Endothelial cell of umbilical vein (primary cell): Measurements from ENCODE around the gene STX12. TPM values are rescaled to one million over a fixed set of nuclear protein-coding genes. Genes with fewer than 3 reads are reported as not detected.

ENCODE experiments used
- BruUV-seq: library from RNA; stranded (reverse); fragments of 400-500 nt; replicated peaks from 2 replicates; lab custom pipeline; 2021; lab: Mats Ljungman, UMichigan
- CTCF ChIA-PET: fragments of 300-600, 350-600 bp; sonication (Branson Sonifier 250); formaldehyde crosslinking; loops from one replicate; lab custom pipeline; 2021; ENCODE audit warnings: antibody characterized with exemption, inconsistent platforms; lab: Charles Lee
- POLR2A ChIA-PET: fragments of 300-600, 350-600 bp; sonication (Branson Sonifier 250); formaldehyde crosslinking; loops from one replicate; lab custom pipeline; 2021; ENCODE audit warnings: antibody characterized with exemption, inconsistent platforms; lab: Charles Lee
- DNase-seq: peaks from one replicate; pipeline ENCODE4 v3.0.0-alpha.2; 2011; ENCODE audit warnings: low read depth, low spot score
- FAIRE-seq: peaks from 2 replicates; lab custom pipeline; 2011; peaks lifted over from hg19 to GRCh38; lab: Jason Lieb, UNC
- H2AFZ ChIP-seq: 2 replicates; pipeline ENCODE4 v1.6.0; 2012; ENCODE audit warnings: low read depth, low read length, control low read depth, inconsistent platforms
- H3K27ac ChIP-seq: 2 replicates; pipeline ENCODE4 v1.5.1; 2011; ENCODE audit warnings: low read depth, mild to moderate bottlenecking, control low read depth, low read length, moderate library complexity; ENCODE audit not compliant: insufficient read depth
- H3K27me3 ChIP-seq, 2 experiments: 2 replicates each; pipeline versions ENCODE4 v1.6.0 to v1.6.1; 2011; ENCODE audit warnings: low read length in 2 of 2, mixed read lengths in 1 of 2; ENCODE audit not compliant: control insufficient read depth in 2 of 2, insufficient read depth in 2 of 2
- H3K36me3 ChIP-seq, 2 experiments: 2 replicates in 1 of 2; 3 replicates in 1 of 2; pipeline ENCODE4 v1.5.1; 2011; ENCODE audit warnings: low read length in 2 of 2, mild to moderate bottlenecking in 1 of 2, moderate library complexity in 1 of 2; ENCODE audit not compliant: control insufficient read depth in 2 of 2, insufficient read depth in 2 of 2; ENCODE audit errors: extremely low read depth in 1 of 2
- H3K4me1 ChIP-seq: 3 replicates; pipeline ENCODE4 v1.5.1; 2011; ENCODE audit warnings: mild to moderate bottlenecking, low read length; ENCODE audit not compliant: control insufficient read depth, insufficient read depth; ENCODE audit errors: extremely low read depth
- H3K4me2 ChIP-seq: 2 replicates; pipeline ENCODE4 v1.6.1; 2011; ENCODE audit warnings: low read length, control low read depth, mixed read lengths; ENCODE audit not compliant: insufficient read depth
- H3K4me3 ChIP-seq, 3 experiments: fragments of 200-600 bp in 1 of 3; sonication (generic), shearing (Covaris generic) in 1 of 3; replicated peaks in 1 of 3; 2 replicates each; pipeline ENCODE4 v1.5.1; 2011 to 2016; ENCODE audit warnings: control low read depth in 3 of 3, low read length in 3 of 3, mild to moderate bottlenecking in 2 of 3, inconsistent platforms in 1 of 3, low read depth in 1 of 3, moderate library complexity in 1 of 3; ENCODE audit not compliant: insufficient read depth in 1 of 3
- H3K79me2 ChIP-seq: 2 replicates; pipeline ENCODE4 v1.6.0; 2012; ENCODE audit warnings: low read length, inconsistent platforms; ENCODE audit not compliant: control insufficient read depth, insufficient read depth
- H3K9ac ChIP-seq: replicated peaks from 2 replicates; pipeline ENCODE3; 2011; ENCODE audit warnings: low read length, control low read depth; ENCODE audit not compliant: insufficient read depth; ENCODE audit errors: extremely low read depth
- H3K9me1 ChIP-seq: replicated peaks from 3 replicates; pipeline ENCODE4 v1.6.0; 2011; ENCODE audit warnings: mild to moderate bottlenecking, low read length; ENCODE audit not compliant: control insufficient read depth, insufficient read depth; ENCODE audit errors: extremely low read depth
- H3K9me3 ChIP-seq: replicated peaks from 2 replicates; pipeline ENCODE4 v1.5.1; 2012; ENCODE audit warnings: low read length, inconsistent platforms; ENCODE audit not compliant: control insufficient read depth, insufficient read depth
- H4K20me1 ChIP-seq: replicated peaks from 2 replicates; pipeline ENCODE3; 2011; ENCODE audit warnings: mild to moderate bottlenecking, low read length; ENCODE audit not compliant: control insufficient read depth, insufficient read depth; ENCODE audit errors: extremely low read depth
- EZH2 ChIP-seq: IDR thresholded peaks from 2 replicates; pipeline ENCODE4 v1.6.1; 2012; ENCODE audit warnings: borderline replicate concordance, low read depth, mild to moderate bottlenecking, moderate library complexity, low read length, inconsistent platforms; ENCODE audit not compliant: severe bottlenecking
- GATA2 ChIP-seq: IDR thresholded peaks from 2 replicates; pipeline ENCODE4 v1.7.0; 2011; ENCODE audit warnings: low read depth, mild to moderate bottlenecking, moderate library complexity, mixed read lengths, low read length; ENCODE audit not compliant: insufficient read length, insufficient read depth
- JUN ChIP-seq: IDR thresholded peaks from 2 replicates; pipeline ENCODE4 v1.6.1; 2011; ENCODE audit warnings: borderline replicate concordance, low read depth; ENCODE audit not compliant: insufficient read length, insufficient read depth
- MYC ChIP-seq: IDR thresholded peaks from one replicate; pipeline ENCODE4 v1.6.1; 2011; ENCODE audit warnings: mild to moderate bottlenecking, low read depth, low read length
- POLR2AphosphoS5 ChIP-seq: IDR thresholded peaks from 2 replicates; pipeline ENCODE4 v1.6.1; 2012; ENCODE audit warnings: low read depth, mild to moderate bottlenecking, control low read depth, low read length, moderate library complexity; ENCODE audit not compliant: insufficient read depth
- dilution Hi-C: fragments of 300-500 bp; cut with MboI; formaldehyde crosslinking; loops from one replicate; pipeline ENCODE4 v1.15.0; 2019; ENCODE audit warnings: low sequenced_read_pairs; ENCODE audit not compliant: extremely low pct_ligation_motif_present
- intact Hi-C: fragments of 100-400 bp; cut with micrococcal nuclease; formaldehyde crosslinking; loops from one replicate; pipeline ENCODE4 v1.10.0; 2022
- polyA plus RNA-seq, 4 experiments: library from polyadenylated mRNA; depleted of rRNA in 3 of 4; stranded (reverse) in 3 of 4; unstranded in 1 of 4; fragments of >200 nt; gene quantifications; 2 replicates each; pipeline versions ENCODE4 v1.2.1 to v1.2.3, GENCODE V29; 2011 to 2012; ENCODE audit warnings: missing spikeins in 1 of 4
- total RNA-seq: library from RNA; stranded (reverse); gene quantifications from 2 replicates; pipeline ENCODE4 v1.2.3, GENCODE V29; 2021
- TF ChIP-seq, protein P1 (sequence below), 2 donors: IDR thresholded peaks; 1 replicate in 1 of 2; 2 replicates in 1 of 2; pipeline ENCODE4 v1.5.1; 2011; ENCODE audit warnings: low read length in 2 of 2, mild to moderate bottlenecking in 2 of 2, moderate library complexity in 2 of 2, control low read depth in 1 of 2, inconsistent platforms in 1 of 2, low read depth in 1 of 2; ENCODE audit not compliant: insufficient read depth in 1 of 2; ENCODE audit errors: extremely low read depth in 1 of 2

STX12 gene
- total and polyA plus RNA-seq, 2 donors (not counting 3 experiments of a cell fraction or from before 2014, with no cell fraction given), result 28.7 to 90.3 TPM

DNA sequence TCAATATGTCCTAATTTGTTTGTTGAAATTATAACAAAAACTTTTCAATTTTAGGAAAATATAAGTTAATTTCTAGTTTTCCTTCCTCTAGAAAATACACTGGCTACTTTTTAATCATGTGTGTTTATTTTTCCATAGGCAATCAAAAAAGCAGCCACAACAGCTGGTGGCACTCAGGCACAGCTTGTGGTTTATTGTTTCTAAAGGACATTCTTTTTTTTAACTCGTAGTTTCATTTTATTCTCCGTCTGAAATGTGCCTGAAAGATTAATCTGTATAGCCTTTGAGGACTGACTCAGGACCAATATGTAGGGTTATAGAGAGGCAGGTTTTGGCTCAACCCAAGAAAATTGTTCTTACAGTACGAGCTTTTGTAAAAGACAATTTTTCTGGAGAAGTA lies 20.7 kb upstream of the STX12 start:
- Histone ChIP-seq H3K79me2 (no peaks in the 10 kb centered on the region), H4K20me1 (no peaks in the 10 kb centered on the region), H3K4me1 (no peaks in the 10 kb centered on the region), H3K4me3 (no peak overlapping the region), H3K9ac (no peak overlapping the region), H3K27ac (no peak overlapping the region), H3K36me3 (peaks cover 4 to 6% of the 10 kb centered on the region in 2 experiments), H3K9me3 (no peaks in the 10 kb centered on the region), H3K27me3 (no peaks in the 10 kb centered on the region), H2AFZ (no peak overlapping the region), H3K4me2 (no peak overlapping the region), H3K9me1 (no peaks in the 10 kb centered on the region)
- dilution Hi-C loops, result no loop called here
- TF ChIP-seq MYC, result no peak
- TF ChIP-seq EZH2, result no peak
- TF ChIP-seq, protein P1, sequence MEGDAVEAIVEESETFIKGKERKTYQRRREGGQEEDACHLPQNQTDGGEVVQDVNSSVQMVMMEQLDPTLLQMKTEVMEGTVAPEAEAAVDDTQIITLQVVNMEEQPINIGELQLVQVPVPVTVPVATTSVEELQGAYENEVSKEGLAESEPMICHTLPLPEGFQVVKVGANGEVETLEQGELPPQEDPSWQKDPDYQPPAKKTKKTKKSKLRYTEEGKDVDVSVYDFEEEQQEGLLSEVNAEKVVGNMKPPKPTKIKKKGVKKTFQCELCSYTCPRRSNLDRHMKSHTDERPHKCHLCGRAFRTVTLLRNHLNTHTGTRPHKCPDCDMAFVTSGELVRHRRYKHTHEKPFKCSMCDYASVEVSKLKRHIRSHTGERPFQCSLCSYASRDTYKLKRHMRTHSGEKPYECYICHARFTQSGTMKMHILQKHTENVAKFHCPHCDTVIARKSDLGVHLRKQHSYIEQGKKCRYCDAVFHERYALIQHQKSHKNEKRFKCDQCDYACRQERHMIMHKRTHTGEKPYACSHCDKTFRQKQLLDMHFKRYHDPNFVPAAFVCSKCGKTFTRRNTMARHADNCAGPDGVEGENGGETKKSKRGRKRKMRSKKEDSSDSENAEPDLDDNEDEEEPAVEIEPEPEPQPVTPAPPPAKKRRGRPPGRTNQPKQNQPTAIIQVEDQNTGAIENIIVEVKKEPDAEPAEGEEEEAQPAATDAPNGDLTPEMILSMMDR (IDR thresholded peaks at IDR 0.05; ENCODE audit: extremely low read depth in 1 of 2, insufficient read depth in 1 of 2, low read depth in 1 of 2, low read length in 2 of 2), result no peak
- no peak for TF ChIP-seq JUN
- TF ChIP-seq POLR2AphosphoS5, result no peak
- BruUV-seq, result no TSS peak
- DNase-seq, result no peak
- FAIRE-seq, result no peak
- POLR2A ChIA-PET, result no interaction called here
- CTCF ChIA-PET, result no interaction called here
- intact Hi-C loops, result no loop called here

DNA sequence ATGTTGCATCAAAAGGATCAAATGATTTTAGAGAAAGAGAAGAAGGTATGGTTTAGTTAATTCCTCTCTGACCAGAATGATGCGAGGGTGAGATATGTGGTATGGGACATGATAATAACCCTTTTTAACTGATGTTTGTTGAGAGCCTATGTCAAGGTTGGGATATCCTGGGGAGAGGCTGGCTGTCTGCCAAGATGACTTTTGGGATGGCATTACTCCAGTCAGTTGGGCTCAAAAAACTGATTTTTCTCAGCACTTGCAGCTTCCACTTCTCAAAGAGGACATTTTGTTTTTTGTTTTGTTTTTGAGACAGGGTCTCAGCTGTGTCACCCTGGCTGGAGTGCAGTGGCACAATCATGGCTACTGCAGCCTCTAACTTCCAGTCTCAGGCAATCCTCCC lies 17.7 kb upstream of the STX12 start:
- Histone ChIP-seq H3K9me3 (no peaks in the 10 kb centered on the region), H2AFZ (no peak overlapping the region), H4K20me1 (no peaks in the 10 kb centered on the region), H3K27me3 (no peaks in the 10 kb centered on the region), H3K4me2 (no peak overlapping the region), H3K36me3 (peaks cover 2 to 4% of the 10 kb centered on the region in 2 experiments), H3K9ac (no peak overlapping the region), H3K79me2 (no peaks in the 10 kb centered on the region), H3K4me3 (no peak overlapping the region), H3K4me1 (no peaks in the 10 kb centered on the region), H3K27ac (no peak overlapping the region), H3K9me1 (no peaks in the 10 kb centered on the region)
- TF ChIP-seq POLR2AphosphoS5 (no peak), GATA2 (no peak)
- FAIRE-seq (no peak), DNase-seq (no peak)
- POLR2A ChIA-PET, result no interaction called here
- CTCF ChIA-PET, result interaction anchor here (1.0 to 2.5 kb wide), 2 partner anchors 14 to 18 kb away, joined by 3 to 8 read pairs; partner anchors contain the start of gene STX12
- dilution Hi-C loops, result no loop called here
- BruUV-seq, result no TSS peak
- intact Hi-C loops, result no loop called here
